ENCODE results near the gene UMPS.

UMPS gene

DNA sequence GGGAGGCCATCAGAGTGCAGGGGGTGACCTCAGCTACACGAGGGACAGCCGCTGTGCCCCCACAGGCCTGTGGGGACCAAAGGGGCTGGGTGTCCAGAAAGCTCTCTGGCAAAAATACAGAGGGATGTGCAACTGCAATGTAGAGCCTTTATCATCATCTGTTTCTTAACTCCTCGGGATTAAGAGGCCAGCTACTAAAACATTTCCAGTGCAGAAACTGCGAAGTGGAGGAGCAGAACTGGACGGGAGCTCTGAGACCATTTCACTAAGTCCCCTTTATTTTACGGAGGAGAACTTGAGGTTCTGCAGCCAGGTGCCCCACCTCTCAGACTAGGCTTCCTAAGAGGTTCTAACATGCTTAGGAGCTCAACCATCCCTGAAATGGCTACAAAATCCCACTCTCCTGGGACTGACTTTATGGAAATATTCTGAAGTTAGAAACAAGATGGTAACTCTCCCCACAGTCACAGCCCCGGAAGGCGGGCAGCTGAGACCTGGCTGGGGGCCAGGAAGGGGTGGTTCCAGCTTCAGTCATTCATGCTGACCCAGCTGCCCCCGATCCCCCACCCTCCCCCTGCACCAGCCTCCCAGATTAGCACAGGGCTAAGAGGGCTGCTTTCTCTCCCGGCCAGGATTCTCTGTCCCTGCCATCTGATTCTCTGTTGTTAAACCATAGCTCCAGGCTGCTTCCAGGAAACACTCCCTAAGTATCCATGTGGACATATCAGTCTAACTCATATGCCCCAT is 40.3 kb downstream of the UMPS start:
- Histone ChIP-seq H3K4me1 (peaks cover 0 to 56% (median 48%) of the 10 kb centered on the region in 4 donors), H3K27ac (peak overlapping the region; percentile 66 to 93), H3K9me3 (no peaks in the 10 kb centered on the region), H3K4me3 (no peak overlapping the region), H3K27me3 (no peaks in the 10 kb centered on the region), H3K36me3 (peaks cover 34 to 50% (median 41%) of the 10 kb centered on the region in 3 donors)
- DNase-seq = peak; percentile 35 to 86
- intact Hi-C loops (cut with DNase I; ENCODE audit: low total_unique reads) = no loop called here
- TF ChIP-seq, protein P1, sequence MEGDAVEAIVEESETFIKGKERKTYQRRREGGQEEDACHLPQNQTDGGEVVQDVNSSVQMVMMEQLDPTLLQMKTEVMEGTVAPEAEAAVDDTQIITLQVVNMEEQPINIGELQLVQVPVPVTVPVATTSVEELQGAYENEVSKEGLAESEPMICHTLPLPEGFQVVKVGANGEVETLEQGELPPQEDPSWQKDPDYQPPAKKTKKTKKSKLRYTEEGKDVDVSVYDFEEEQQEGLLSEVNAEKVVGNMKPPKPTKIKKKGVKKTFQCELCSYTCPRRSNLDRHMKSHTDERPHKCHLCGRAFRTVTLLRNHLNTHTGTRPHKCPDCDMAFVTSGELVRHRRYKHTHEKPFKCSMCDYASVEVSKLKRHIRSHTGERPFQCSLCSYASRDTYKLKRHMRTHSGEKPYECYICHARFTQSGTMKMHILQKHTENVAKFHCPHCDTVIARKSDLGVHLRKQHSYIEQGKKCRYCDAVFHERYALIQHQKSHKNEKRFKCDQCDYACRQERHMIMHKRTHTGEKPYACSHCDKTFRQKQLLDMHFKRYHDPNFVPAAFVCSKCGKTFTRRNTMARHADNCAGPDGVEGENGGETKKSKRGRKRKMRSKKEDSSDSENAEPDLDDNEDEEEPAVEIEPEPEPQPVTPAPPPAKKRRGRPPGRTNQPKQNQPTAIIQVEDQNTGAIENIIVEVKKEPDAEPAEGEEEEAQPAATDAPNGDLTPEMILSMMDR (IDR thresholded peaks at IDR 0.05) = no peak

DNA sequence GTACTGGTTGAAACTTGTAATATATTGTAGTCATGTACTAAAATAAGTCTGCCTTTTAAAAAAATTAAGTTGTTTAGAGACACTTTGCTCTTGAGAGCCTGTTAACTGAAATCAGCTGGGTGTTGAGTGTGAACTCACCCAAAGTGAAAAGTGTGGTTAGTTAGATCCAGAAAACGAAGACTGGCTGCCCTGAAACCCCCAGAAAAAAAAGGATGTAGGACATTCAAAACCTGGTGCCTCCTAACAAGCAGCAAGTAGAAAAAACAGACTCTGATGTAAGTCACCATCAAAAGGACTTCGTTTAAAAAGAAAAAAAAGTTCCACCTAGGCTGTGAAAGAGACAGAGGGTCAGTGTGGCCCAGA is 40.8 kb downstream of the UMPS start:
- TF ChIP-seq, protein P1 (IDR thresholded peaks at IDR 0.05) = no peak
- Histone ChIP-seq H3K27me3 (no peaks in the 10 kb centered on the region), H3K4me1 (peaks cover 0 to 62% (median 53%) of the 10 kb centered on the region in 4 donors), H3K27ac (peak overlapping the region; percentile 66 to 93), H3K36me3 (peaks cover 29 to 44% (median 36%) of the 10 kb centered on the region in 3 donors), H3K9me3 (no peaks in the 10 kb centered on the region), H3K4me3 (no peak overlapping the region)
- DNase-seq = peak in 1 of 2 donors; percentile 2
- intact Hi-C loops (cut with DNase I; ENCODE audit: low total_unique reads) = no loop called here

- Histone ChIP-seq H3K4me3 (no peak overlapping the region), H3K9me3 (no peaks in the 10 kb centered on the region), H3K27me3 (no peaks in the 10 kb centered on the region), H3K36me3 (peaks cover 17 to 32% (median 24%) of the 10 kb centered on the region in 3 donors), H3K4me1 (peaks cover 0 to 74% (median 63%) of the 10 kb centered on the region in 4 donors), H3K27ac (peak overlapping the region; percentile 66 to 93)
- TF ChIP-seq, protein P1 (IDR thresholded peaks at IDR 0.05) = no peak
- intact Hi-C loops (cut with DNase I; ENCODE audit: low total_unique reads) = no loop called here
- DNase-seq = peak in 1 of 2 donors; percentile 45
Measured at GRCh38 chr3:124772081-124772831, 42.0 kb downstream of the UMPS start.

GRCh38 chr3:124773351-124774326 is 43.4 kb downstream of the UMPS start:
- no peak overlapping the region for H3K4me3 ChIP-seq
- peaks cover 3 to 19% (median 10%) of the 10 kb centered on the region in 3 donors for H3K36me3 ChIP-seq
- H3K4me1 ChIP-seq = peaks cover 0 to 88% (median 71%) of the 10 kb centered on the region in 4 donors
- H3K9me3 ChIP-seq = no peaks in the 10 kb centered on the region
- peak in 1 of 2 donors; percentile 20 for DNase-seq
- TF ChIP-seq, protein P1 (IDR thresholded peaks at IDR 0.05) = no peak
- peak overlapping the region; percentile 46 to 93 for H3K27ac ChIP-seq
- intact Hi-C loops (cut with DNase I; ENCODE audit: low total_unique reads) = no loop called here
- H3K27me3 ChIP-seq = no peaks in the 10 kb centered on the region

DNA sequence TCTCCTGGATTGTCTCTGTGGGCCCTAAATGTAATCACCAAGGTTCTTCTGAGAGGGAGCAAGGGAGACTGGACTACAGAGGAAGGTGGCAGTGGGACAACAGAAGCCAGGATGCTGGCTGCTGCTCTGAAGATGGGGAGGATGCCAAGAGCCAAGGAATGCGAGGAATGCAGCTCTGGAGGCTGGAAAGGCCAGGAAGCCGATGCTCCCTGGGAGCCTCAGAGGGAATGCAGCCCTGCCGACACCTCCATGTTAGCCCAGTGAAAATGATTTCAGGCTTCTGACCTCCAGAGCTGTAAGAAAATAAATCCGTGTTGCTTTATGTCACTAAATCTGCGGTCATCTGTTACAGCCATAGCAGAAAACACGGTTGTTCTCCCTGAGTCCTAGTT is 44.1 kb downstream of the UMPS start:
- H3K27me3 ChIP-seq = no peaks in the 10 kb centered on the region
- H3K27ac ChIP-seq = peak overlapping the region; percentile 46 to 93
- DNase-seq = peak in 1 of 2 donors; percentile 32
- intact Hi-C loops (cut with DNase I; ENCODE audit: low total_unique reads) = no loop called here
- no peak overlapping the region for H3K4me3 ChIP-seq
- TF ChIP-seq, protein P1 (IDR thresholded peaks at IDR 0.05) = no peak
- H3K9me3 ChIP-seq = no peaks in the 10 kb centered on the region
- peaks cover 0 to 94% (median 77%) of the 10 kb centered on the region in 4 donors for H3K4me1 ChIP-seq
- H3K36me3 ChIP-seq = peaks cover 0 to 12% (median 3%) of the 10 kb centered on the region in 3 donors
